ENCODE data around the gene GAD2.
"Not testable (repeated sequence)": the region's sequence is repeated elsewhere in the genome, so short reads cannot be mapped to it uniquely, and the experiment has no call there.

GAD2 gene

GRCh38 chr10:26314265-26315013, 97.9 kb downstream of the GAD2 start:
- FAIRE-seq = no peak
- no peak for DNase-seq (ENCODE audit: low spot score)

- FAIRE-seq = no peak
Measured at GRCh38 chr10:26318672-26319071, 102.1 kb downstream of the GAD2 start.

GRCh38 chr10:26323219-26323618, 106.6 kb downstream of the GAD2 start:
- no peak for FAIRE-seq

More at GRCh38 chr10:26318672-26319071, 102.1 kb downstream of the GAD2 start:
- DNase-seq (ENCODE audit: low spot score) = no peak

GRCh38 chr10:26326851-26327250, 110.3 kb downstream of the GAD2 start:
- no peak for FAIRE-seq
- no peak for DNase-seq (ENCODE audit: low spot score)

More at GRCh38 chr10:26323219-26323618, 106.6 kb downstream of the GAD2 start:
- DNase-seq (ENCODE audit: low spot score) = no peak

GRCh38 chr10:26327811-26328210, 111.2 kb downstream of the GAD2 start:
- DNase-seq (ENCODE audit: low spot score) = no peak
- FAIRE-seq = no peak

- FAIRE-seq = no peak
- no peak for DNase-seq (ENCODE audit: low spot score)
Measured at GRCh38 chr10:26331371-26331770, 114.8 kb downstream of the GAD2 start.

- DNase-seq (ENCODE audit: low spot score) = no peak
- no peak for FAIRE-seq
Measured at GRCh38 chr10:26334232-26334931, 117.8 kb downstream of the GAD2 start.

- DNase-seq (ENCODE audit: low spot score) (peak; percentile 63), FAIRE-seq (peak; percentile 35)
Measured at GRCh38 chr10:26334932-26335573, 118.5 kb downstream of the GAD2 start.

- FAIRE-seq = no peak
- DNase-seq (ENCODE audit: low spot score) = no peak
Measured at GRCh38 chr10:26335574-26336093, 119.1 kb downstream of the GAD2 start.

GRCh38 chr10:26336979-26337378, 120.4 kb downstream of the GAD2 start:
- no peak for FAIRE-seq
- DNase-seq (ENCODE audit: low spot score) = no peak

- FAIRE-seq = no peak
- no peak for DNase-seq (ENCODE audit: low spot score)
Measured at GRCh38 chr10:26341701-26342100, 125.1 kb downstream of the GAD2 start.

GRCh38 chr10:26348821-26349417, 132.3 kb downstream of the GAD2 start:
- DNase-seq (ENCODE audit: low spot score); FAIRE-seq: not testable (repeated sequence)

All from urothelium cell line (cell line).